BJ (cell line): ENCODE results near the gene MANF. TPM values are rescaled to one million over a fixed set of nuclear protein-coding genes. Genes with fewer than 3 reads are reported as not detected.

Experiments used
- CTCF ChIA-PET: fragments of 350-600 bp; formaldehyde crosslinking; extraction: SDS; loops from one replicate; lab custom pipeline; 2021; ENCODE audit warnings: antibody characterized with exemption, inconsistent platforms; lab: Yijun Ruan, JAX
- POLR2A ChIA-PET: fragments of 300-600 bp; sonication (Branson Sonifier 250); formaldehyde crosslinking; extraction: SDS; loops from one replicate; lab custom pipeline; 2021; ENCODE audit warnings: antibody characterized with exemption; lab: Charles Lee
- DNase-seq: peaks from one replicate; pipeline ENCODE4 v3.0.0-alpha.2; 2011; ENCODE audit warnings: low read depth
- H3K27me3 ChIP-seq: 2 replicates; pipeline ENCODE4 v1.6.0; 2011; ENCODE audit warnings: low read length; ENCODE audit not compliant: control insufficient read depth, insufficient read depth
- H3K36me3 ChIP-seq: 2 replicates; pipeline ENCODE4 v1.5.1; 2011; ENCODE audit warnings: low read length; ENCODE audit not compliant: control insufficient read depth, insufficient read depth
- H3K4me3 ChIP-seq: 2 replicates; pipeline ENCODE4 v1.5.1; 2011; ENCODE audit warnings: low read depth, mild to moderate bottlenecking, control low read depth, low read length
- polyA plus RNA-seq: library from polyadenylated mRNA; depleted of rRNA; stranded (reverse); fragments of >200 nt; gene quantifications from 2 replicates; pipeline ENCODE4 v1.2.3, GENCODE V29; 2011
- TF ChIP-seq, protein P1 (sequence below): IDR thresholded peaks from 2 replicates; pipeline ENCODE4 v1.5.1; 2011; ENCODE audit warnings: low read depth, mild to moderate bottlenecking, control low read depth, inconsistent platforms, low read length, moderate library complexity; ENCODE audit not compliant: insufficient read depth

The MANF gene
- polyA plus RNA-seq, 1 experiment: 21.5 TPM

DNA sequence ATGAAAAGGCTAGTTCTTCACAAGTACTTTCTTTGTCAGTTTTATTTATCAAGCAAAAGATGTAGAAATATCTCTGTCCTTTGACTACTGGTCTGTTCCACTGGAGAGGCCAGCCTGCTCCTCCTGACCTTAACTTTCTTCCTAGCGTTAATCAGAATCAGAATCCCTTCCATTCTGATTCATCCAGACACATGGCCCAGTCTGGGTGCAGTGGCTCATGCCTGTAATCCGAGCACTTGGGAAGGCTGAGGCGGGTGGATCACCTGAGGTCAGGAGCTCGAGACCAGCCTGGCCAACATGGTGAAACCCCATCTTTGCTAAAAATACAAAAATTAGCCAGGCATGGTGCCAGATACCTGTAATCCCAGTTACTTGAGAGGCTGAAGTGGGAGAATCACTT lies 32.0 kb upstream of the MANF start:
- Histone ChIP-seq H3K36me3 (no peaks in the 10 kb centered on the region), H3K4me3 (no peak overlapping the region), H3K27me3 (no peaks in the 10 kb centered on the region)
- ChIA-PET CTCF (interaction anchor here (0.7 to 1.0 kb wide), 2 partner anchors 9 to 19 kb away, joined by 3 to 4 read pairs; no protein-coding TSS in a partner anchor), POLR2A (no interaction called here)
- DNase-seq: no peak
- TF ChIP-seq, protein P1, sequence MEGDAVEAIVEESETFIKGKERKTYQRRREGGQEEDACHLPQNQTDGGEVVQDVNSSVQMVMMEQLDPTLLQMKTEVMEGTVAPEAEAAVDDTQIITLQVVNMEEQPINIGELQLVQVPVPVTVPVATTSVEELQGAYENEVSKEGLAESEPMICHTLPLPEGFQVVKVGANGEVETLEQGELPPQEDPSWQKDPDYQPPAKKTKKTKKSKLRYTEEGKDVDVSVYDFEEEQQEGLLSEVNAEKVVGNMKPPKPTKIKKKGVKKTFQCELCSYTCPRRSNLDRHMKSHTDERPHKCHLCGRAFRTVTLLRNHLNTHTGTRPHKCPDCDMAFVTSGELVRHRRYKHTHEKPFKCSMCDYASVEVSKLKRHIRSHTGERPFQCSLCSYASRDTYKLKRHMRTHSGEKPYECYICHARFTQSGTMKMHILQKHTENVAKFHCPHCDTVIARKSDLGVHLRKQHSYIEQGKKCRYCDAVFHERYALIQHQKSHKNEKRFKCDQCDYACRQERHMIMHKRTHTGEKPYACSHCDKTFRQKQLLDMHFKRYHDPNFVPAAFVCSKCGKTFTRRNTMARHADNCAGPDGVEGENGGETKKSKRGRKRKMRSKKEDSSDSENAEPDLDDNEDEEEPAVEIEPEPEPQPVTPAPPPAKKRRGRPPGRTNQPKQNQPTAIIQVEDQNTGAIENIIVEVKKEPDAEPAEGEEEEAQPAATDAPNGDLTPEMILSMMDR: no peak

DNA sequence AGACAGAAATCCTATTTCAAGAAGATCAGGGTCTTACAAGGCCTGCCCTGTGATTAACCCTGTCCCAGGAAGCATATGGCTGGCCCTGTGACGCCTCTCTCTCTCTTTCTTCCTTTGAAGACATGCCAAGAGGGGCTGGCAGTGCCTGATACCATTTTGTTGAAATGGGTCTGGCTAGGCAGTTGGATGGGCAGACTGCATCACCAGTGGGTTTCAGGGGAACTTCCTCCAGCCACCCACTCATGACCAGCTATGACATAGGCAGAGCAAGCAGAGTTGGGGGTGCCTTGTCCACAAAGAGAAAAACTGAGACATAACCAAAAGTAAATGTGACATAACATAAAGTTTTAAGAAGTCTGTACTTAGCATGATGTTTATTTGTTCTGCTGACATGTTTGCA lies 31.4 kb upstream of the MANF start:
- CTCF ChIA-PET: no interaction called here
- TF ChIP-seq, protein P1: no peak
- no peak overlapping the region for H3K4me3 ChIP-seq

DNA sequence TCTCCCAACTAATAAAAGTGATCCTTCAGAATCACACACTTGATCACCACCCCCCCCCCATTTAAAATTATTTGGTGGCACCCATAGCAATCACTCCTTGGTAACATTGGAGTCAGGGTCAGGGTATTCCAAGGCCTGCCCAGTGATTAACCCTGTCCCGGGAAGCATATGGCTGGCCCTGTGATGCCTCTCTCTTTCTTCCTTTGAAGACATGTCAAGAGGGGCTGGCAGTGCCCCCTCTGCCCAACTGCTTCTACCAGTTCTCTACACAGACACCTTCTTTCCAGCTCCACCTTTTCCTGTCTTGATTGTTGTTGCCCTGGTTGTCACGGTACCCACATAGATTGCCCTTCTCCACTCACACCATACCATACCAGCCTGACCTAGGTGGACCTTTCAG lies 30.9 kb upstream of the MANF start:
- no peak for DNase-seq
- POLR2A ChIA-PET: no interaction called here

More for the DNA sequence above, 31.4 kb upstream of the MANF start:
- Histone ChIP-seq H3K27me3 (peaks cover under 1% of the 10 kb centered on the region; the same call in 1 of the 2 replicates), H3K36me3 (no peaks in the 10 kb centered on the region)
- POLR2A ChIA-PET: no interaction called here
- no peak for DNase-seq

DNA sequence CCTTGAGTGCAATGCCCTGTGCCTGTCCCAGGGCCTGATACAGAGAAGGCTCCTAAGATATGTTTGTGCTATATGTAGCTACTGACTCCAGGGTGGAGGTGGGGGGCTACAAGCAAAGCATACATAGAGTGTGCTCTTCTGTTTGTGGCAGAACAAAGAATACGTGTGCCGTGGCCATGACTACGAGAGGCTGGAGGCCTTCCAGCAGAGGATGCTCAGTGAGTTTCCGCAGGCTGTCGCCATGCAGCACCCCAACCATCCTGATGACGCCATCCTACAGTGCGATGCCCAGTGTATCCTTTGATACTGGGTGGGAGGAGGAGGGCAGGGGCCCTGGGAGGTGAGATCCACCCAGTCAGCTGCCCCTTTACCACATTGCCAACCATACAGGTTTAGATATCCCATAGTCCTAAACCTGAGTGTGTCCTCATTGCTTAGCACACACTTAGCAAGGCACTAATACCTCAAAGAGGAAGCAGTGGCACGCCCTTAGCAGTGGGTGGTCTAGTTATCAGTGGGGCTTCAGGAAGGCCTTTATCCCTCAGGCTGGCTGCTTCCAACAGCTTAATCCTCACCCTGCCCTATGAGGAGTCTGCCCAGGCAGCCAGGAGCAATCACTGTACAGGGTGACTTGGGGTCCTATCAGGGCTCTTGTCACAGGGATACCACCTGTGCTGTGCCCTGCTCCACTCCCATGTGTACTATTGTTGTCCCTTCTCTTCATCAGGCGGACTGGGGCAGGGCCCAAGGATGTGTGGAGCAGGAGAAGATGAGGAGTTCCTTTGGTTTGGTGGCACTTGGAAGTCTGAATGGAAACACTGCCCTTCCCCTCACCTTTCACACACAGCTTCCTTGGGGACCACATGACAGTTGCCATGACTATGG lies 30.1 kb upstream of the MANF start:
- ChIA-PET CTCF (interaction anchor here (1.2 kb wide), 1 partner anchor 255 kb away, joined by 3 read pairs; no protein-coding TSS in a partner anchor), POLR2A (no interaction called here)
- Histone ChIP-seq H3K27me3 (peaks cover 2% of the 10 kb centered on the region; the same call in 1 of the 2 replicates), H3K36me3 (no peaks in the 10 kb centered on the region), H3K4me3 (no peak overlapping the region)
- no peak for DNase-seq
- TF ChIP-seq, protein P1: no peak

More for the DNA sequence above, 30.9 kb upstream of the MANF start:
- CTCF ChIA-PET: interaction anchor here (1.2 kb wide), 1 partner anchor 254 kb away, joined by 3 read pairs; no protein-coding TSS in a partner anchor
- Histone ChIP-seq H3K36me3 (no peaks in the 10 kb centered on the region), H3K27me3 (peaks cover 2% of the 10 kb centered on the region; the same call in 1 of the 2 replicates), H3K4me3 (no peak overlapping the region)
- TF ChIP-seq, protein P1: no peak

DNA sequence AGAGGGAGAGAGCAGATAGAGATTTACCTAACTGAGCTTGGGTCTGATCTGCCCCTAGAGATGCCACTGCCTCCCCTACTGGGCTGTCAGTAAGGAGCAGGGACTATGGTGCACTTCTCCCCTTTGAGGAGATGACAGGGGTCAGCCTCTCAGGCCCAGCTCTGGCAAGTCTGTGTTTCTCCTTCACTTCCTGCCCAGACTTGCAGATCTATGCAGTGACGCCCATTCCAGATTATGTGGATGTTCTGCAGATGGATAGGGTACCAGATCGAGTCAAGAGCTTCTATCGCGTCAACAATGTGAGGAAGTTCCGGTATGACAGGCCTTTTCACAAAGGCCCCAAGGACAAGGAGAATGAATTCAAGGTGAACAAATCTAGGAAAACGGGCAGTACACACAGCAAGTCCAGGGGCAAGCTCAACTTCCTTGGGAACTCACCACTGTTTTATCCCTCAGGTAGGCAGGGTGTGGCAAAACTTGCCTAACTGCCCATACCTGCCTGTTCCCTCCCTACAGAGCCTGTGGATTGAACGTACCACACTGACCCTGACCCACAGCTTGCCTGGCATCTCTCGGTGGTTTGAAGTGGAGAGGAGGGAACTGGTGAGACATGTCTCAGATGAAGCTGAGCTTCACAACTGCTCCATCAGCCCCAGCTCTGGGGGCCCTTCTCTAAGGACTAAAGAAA lies 29.1 kb upstream of the MANF start:
- no peak for DNase-seq
- no peaks in the 10 kb centered on the region for H3K36me3 ChIP-seq
- ChIA-PET CTCF (interaction anchor here (1.0 kb wide), 1 partner anchor 45 kb away, joined by 3 read pairs; no protein-coding TSS in a partner anchor), POLR2A (no interaction called here)
- TF ChIP-seq, protein P1: no peak
- peaks cover 2% of the 10 kb centered on the region; the same call in 1 of the 2 replicates for H3K27me3 ChIP-seq
- H3K4me3 ChIP-seq: no peak overlapping the region
